ENCODE measurements around the gene R3HDM2.

Gene R3HDM2

DNA sequence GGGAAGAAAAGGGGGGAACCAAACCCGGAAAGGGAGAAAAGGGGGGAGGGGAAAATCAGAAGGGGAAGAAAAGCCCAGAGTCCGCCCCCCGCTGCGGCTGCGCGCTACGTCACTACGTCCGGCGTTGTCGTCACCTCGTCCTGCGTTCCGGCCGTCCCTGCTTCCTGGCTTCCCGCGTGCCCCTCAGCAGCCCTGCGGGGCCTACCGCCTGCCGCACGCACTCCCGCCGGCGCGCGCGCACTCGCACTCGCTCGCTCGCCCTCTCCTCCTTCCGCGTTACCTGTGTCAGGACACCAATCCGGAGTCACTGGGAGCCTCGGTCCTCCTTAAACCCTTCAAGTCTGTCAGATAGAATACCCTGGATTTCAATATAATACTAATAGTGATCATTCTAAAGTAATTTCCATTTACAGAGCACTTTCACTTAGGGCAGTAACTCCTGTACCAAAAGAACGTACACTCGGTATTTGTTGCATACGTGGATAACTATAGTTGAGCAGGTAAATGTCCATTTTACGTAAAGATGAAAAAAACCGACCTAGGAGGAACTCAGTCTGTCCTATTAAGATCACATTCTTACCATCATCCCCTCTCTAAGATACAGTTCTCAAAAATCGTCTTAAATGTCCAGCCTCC, at the start of gene R3HDM2:
Gene R3HDM2, minus strand, starts transcription at position 113 of the 636 bp plus-strand sequence. CDS start 120,615 bp downstream, outside the sequence.
- DNase-seq (ENCODE audit: low read depth, low spot score): peak; percentile 90

DNA sequence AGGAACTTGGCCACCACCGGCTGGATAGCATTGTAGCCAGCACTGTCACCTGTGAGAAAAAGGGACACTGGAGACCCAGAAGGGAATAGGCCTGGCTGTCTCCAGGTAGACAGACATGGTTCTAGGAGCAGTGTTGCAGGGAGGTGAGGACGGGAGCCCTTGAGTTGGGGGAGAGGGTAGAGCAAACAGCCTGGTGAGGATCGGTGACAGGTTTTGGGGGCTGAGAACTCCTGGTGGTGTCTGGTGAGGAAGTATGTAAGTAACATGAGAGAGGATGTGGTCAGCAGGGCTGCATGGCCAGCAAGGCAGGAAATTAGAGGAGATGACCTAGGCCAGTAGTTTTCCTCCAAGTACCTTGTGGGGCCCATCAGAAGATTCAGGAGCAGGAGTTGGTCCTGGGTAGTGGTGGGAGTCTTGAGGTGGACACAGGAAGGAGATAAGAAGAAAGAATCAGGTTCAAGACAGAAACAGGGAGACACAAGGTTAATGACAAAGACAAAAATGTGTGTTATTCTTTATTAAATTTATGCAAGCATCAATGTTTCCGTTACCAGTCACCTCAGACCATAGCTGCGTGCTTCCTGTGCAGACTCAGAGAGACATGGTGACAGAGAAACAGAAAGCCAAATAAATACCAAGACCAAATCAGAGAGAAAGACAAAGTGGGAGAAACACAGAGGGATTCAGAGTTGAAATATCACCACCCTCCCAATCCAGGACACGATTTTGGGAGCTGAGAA, 48.7 kb upstream of the R3HDM2 start, which contains the start of gene ARHGAP9:
Gene ARHGAP9, minus strand, starts transcription at position 491 of the 740 bp plus-strand sequence. Its CDS starts 460 bp downstream, at position 31.
- DNase-seq (ENCODE audit: low read depth, low spot score): no peak

DNA sequence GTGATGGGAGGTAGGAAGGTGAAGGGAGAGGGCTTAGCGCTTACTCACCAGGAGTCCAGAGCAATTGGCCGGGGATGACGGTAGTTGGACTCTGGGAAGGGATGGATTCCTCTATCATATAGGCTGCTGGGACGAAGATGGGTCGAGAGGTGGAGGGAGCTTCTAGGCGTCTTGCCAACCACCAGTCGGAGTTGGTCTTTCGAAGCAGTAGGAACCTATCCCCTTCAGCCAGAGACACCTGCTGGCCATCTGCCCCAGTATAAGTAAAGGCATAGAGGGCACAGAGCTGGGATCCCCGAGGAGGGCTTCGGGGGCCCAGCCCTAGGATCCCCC, 48.2 kb upstream of the R3HDM2 start:
- DNase-seq (ENCODE audit: low read depth, low spot score): no peak

DNA sequence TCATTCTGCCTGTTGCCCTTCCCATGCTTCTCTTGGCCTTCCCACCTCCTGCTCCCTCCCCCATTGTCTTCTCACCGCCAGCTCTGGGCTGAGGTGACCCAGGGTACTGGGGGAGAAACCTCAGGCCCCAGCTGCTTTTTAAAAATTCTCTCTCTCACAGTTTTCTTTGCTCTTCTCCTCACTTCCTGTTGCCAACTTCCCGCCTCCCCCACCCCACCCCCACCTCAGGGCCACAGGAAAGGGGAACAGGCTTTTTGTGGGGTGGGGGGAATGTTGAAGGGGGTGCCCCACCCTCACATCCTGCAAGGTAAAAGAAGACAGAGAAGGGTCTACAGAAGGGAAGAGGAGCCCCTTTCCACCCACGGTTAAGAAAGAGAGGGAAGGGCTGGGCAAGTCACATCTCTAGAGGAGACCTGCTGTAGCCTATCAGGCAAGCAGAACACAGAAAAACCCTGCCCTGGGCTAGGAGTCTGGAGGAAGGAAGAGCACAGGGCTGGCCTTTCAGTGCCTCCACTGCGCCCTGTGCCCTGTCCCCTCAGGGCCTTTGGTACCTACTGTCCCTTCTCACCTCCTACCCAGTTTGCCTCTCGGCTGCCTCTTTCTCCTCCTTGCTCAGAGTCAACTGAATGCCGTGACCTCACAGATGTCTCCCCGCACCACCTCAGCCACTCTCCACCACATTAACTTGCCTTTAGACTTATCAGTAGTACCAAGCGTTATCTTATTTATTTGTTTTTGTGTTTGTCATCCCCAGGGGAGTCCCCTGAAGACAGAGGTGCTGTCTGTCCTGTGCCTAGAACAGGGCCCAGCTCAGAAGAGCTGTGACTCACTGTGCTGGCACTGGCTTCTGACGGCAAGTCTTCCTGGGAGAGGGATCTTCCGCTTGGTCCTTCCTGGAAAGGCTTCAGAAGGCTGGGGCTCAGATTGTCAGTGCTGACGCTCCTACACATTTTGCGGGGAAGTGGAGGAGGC, 47.2 kb upstream of the R3HDM2 start:
- no peak for DNase-seq (ENCODE audit: low read depth, low spot score)

DNA sequence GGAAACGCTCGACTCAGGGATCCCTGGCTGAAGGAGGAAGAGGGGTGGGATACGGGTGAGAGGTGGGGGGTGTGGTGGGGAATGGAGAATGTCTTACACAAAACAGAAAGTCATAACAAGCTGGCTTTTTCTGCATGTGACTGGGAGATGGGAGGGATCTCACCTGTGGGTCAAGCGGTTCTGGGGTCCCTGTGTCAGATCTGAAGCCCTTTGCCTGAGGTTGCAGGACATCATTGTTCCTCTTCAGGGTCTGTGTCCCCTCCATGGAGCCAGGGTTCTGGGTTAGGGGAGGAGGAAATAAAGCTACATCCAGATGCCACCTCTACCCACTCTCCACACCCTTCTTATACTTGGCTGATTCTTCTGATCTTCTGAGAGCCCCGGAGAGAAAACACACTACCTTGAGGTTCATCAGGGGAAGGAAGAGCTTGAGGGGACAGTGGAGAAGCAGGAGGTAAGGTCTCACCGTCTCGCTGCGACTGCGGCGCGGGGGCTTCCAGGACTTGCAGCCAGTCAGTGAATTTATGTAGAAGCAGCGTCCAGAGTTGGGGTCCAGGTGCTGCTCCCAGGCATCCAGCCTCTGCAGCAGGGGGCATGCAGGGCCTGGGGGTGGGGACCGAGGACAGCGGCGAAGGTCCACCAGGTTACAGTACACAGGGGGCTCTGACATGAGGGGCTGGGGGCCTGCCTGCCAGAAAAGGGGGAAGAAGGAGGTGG, 46.3 kb upstream of the R3HDM2 start:
- DNase-seq (ENCODE audit: low read depth, low spot score): no peak

DNA sequence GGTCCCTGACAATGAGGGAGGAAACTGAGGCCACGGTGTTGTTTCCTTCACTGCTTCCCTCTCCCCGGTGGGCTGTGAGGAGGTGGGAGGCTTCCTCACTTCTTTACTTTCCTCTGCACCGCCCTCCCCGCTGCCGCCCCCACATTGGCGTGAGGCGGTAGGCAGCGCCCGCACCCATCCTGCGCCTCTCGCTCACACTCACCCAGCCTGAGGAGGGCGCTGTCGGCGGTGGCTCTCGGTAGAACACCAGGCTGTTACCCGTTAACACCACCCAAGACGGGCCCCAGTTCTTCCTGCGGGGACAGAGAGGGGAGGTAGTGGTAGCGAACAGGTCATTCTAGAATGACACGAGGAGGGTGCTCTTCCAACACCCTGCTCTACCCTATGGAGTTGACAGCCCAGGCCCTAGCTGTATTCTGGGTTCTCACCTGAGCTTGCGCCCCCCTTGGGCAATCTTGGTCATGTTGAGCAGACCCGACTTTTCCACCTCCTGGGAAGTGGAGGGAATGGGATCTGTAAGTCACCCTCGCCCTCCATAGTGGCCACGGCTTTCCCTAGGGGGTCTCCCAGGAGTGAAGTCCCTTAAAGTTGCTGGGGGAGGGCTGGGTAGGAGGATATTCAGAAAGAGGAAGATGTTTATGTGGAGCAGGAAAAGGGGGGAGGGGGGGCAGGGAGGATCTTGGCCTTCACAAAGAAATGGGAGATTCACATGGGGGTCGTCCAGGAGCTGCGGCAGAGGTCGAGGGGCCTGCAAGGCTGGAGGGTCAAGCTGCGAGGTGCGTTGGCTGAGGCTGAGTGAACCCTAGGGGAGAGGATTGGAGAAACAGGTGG, 45.5 kb upstream of the R3HDM2 start:
- peak; percentile 57 for DNase-seq (ENCODE audit: low read depth, low spot score)

DNA sequence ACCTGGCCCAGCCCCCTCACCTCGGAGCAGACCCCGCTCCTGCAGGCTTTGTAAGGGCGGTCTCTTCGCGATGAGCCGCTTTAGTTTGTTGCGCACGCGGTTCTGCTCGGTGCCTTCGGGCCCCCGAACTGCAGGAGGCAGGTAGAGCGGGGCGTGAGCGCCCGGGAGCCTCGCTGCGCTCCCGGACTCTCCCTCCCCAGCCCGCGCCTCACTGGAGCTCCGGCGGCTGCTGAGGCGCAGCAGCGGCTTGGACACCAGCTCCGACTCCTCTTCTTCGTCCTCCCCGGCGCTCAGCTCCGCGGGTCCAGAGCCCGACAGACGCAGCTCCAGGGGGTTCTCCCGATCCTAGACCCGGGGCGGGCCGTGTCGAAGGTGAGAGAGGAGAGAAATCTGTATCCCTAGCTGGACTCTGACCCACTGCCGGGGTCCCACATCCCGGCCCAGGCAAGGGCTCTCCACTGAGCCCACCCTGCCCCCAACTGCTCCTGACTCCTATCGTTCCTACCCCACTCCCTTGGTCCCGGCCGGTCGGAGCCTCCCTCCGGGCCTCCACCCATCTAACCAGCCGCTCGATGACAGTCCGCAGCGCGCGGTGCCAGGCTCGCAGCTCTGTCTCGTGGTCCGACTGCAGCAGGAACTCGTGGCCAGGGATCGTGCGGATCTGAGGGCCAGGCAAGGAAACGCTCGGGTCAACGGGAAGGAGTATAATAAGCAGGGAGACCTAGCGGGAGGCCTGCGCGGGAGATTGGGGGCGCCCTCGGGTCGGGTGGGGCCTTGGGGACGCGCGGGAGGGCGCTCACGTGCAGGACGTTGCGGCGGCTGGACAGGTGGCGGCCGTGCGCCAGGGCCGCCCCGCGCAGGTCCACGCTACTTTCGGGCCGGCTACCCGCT, 44.7 kb upstream of the R3HDM2 start:
- DNase-seq (ENCODE audit: low read depth, low spot score): no peak

DNA sequence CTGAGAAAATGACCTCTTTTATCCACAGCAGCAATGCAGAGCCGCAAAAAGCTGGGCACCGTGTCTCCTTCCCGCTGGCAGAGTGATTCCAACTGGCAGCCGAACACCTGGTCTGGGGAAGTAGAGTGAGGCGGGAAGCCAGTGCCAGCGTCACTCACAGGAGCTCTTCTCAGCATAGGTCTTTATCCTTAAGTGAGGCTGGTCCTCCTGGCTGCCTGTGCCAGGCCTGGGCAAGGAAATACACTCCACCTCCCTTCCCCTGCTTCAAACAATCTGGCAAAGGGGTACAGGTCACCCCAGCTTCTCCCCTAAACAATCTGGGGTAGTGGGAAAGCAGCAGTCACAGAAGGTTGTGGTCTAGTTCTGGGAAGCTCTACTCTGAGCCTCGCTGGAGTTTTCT, 44.0 kb upstream of the R3HDM2 start:
- no peak for DNase-seq (ENCODE audit: low read depth, low spot score)

DNA sequence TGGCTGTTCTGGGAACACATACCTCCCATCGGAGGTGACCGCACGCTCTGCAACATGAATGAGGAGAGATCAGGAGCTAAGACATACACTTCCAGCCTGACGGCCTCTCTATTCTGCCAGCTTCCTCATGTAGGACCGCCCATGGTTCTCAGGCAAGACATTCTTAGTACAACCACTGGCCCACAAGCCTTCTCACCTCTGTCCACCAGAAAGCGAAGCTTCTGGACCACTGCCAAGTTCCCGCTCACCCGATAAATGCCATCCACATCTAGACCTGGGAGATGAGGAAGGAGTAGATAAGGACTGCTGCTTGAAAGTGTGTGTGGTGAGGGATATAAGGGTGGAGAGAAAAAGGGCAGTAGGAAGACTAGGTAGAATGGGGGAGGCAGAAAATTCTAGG, 43.6 kb upstream of the R3HDM2 start:
- DNase-seq (ENCODE audit: low read depth, low spot score): no peak

DNA sequence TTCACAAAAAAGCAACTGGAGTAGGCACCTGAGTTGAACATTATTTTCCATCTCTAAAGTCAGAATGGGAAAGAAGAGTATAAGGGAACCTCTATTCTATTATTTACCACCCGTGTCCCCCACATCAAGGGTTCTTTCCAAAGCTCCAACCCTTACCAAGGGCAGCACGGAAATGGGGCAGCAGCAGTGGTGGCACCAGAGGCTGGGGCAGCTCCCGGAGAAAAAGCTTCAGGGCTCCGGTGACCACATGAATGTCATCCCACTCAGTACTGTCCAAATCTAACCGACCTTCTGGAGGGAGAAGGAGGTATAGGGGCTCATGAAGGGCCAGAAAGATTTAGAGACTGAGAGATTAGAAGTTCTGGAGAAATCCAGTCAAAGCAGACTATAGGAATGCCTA, 43.0 kb upstream of the R3HDM2 start:
- DNase-seq (ENCODE audit: low read depth, low spot score): no peak

DNA sequence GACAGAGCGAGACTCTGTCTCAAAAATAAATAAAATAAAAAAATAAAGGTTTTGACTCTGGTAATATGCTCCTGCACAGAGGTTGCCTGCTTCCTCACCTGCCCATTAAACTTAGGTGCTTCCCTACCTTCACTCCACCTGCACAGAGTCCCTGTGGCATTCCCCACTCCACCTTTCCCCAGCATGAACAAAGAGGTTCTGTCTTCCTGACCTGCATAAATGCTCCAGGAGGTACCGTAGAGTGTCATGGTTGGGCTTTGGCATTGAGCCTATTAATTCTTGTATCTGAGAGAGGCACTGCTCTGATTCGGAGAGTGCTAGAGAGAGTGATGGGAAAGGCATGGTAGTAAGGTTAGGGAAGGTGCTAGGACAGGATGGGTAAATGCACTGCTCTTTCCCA, 42.5 kb upstream of the R3HDM2 start:
- no peak for DNase-seq (ENCODE audit: low read depth, low spot score)

DNA sequence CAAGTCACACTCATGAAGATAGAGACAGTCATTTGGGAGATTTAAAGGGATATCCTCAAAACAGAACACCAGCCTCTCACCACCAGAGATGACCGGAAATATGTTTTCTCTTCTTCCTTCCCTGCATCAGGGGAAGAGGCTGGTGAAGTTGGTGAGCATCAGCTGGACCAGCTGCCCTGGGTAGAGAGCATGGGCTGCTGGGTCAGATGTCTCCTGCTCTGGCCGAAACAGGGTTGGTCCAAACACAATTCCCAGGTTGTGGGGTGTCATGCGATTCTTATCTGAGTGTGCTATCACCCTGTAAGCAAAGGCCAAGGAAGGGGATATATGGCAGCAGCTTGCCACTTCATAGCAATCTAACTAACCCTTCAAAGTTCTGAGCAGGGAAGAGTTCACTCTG, 41.5 kb upstream of the R3HDM2 start:
- no peak for DNase-seq (ENCODE audit: low read depth, low spot score)

DNA sequence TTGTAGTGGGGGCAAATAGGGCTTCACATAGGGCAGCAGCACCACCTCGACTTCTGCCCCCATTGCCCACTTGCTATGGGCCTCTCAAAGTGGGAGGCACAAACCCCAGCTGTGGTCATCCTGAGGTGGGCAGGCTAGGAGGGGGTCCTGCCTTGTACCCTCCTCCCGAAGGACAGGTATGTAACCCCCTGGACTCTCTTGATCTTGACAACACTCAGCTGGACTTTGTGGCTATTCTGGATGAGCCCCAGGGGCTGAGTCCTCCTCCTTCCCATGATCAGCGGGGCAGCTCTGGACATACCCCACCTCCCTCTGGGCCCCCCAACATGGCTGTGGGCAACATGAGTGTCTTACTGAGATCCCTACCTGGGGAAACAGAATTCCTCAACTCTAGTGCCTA, 40.8 kb upstream of the R3HDM2 start:
- no peak for DNase-seq (ENCODE audit: low read depth, low spot score)

DNA sequence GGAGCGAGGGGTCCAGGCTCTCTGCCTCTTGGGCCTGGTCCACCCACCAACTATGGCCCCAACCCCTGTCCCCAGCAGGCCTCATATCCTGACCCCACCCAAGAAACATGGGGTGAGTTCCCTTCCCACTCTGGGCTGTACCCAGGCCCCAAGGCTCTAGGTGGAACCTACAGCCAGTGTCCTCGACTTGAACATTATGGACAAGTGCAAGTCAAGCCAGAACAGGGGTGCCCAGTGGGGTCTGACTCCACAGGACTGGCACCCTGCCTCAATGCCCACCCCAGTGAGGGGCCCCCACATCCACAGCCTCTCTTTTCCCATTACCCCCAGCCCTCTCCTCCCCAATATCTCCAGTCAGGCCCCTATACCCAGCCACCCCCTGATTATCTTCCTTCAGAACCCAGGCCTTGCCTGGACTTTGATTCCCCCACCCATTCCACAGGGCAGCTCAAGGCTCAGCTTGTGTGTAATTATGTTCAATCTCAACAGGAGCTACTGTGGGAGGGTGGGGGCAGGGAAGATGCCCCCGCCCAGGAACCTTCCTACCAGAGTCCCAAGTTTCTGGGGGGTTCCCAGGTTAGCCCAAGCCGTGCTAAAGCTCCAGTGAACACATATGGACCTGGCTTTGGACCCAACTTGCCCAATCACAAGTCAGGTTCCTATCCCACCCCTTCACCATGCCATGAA, 40.3 kb upstream of the R3HDM2 start:
- no peak for DNase-seq (ENCODE audit: low read depth, low spot score)

DNA sequence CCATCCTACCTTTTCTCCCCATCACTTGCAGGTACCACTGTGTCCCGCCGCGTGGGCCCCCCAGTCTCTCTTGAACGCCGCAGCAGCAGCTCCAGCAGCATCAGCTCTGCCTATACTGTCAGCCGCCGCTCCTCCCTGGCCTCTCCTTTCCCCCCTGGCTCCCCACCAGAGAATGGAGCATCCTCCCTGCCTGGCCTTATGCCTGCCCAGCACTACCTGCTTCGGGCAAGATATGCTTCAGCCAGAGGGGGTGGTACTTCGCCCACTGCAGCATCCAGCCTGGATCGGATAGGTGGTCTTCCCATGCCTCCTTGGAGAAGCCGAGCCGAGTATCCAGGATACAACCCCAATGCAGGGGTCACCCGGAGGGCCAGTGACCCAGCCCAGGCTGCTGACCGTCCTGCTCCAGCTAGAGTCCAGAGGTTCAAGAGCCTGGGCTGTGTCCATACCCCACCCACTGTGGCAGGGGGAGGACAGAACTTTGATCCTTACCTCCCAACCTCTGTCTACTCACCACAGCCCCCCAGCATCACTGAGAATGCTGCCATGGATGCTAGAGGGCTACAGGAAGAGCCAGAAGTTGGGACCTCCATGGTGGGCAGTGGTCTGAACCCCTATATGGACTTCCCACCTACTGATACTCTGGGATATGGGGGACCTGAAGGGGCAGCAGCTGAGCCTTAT, 39.6 kb upstream of the R3HDM2 start:
- DNase-seq (ENCODE audit: low read depth, low spot score): no peak

DNA sequence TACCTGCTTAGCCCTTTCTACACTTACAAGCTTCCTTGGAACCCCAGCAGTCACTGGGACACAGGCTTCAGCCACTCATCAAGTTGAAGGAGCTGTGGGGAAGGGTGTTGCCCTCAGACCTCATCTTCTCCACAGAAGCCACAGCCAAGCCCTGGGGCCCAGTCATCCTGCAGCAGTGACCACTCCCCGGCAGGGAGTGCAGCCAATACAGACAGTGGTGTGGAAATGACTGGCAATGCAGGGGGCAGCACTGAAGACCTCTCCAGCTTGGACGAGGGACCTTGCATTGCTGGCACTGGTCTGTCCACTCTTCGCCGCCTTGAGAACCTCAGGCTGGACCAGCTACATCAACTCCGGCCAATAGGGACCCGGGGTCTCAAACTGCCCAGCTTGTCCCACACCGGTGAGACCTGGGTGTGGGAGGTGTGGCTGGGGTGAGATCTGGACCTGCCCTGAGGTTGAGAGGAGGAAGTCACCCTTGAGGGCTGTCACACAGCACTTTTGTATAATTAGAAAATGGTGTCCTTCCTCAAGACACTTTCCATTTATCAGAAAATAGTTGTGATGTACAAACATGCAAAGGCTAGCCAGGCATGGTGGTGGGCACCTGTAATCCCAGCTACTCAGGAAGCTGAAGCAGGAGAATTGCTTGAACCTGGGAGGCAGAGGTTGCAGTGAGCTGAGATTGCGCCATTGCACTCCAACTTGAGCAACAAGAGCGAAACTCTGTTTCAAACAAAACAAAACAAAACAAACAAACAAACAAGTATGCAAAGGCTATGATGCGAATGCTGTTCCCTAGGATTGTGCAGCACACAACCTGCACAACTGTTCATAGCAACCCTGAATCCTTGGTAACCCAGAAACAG, 38.7 kb upstream of the R3HDM2 start:
- DNase-seq (ENCODE audit: low read depth, low spot score): no peak

DNA sequence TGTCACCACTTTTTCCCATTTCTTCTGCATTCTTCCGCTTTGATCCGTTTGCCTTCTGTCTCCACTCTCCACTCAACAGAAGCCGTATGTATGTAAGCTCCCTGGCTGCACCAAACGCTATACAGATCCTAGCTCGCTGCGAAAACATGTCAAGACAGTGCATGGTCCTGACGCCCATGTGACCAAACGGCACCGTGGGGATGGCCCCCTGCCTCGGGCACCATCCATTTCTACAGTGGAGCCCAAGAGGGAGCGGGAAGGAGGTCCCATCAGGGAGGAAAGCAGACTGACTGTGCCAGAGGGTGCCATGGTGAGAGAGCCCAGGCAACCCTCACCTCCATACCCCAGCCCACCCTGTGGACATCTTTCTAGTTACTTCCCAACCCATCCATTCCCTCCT, 37.1 kb upstream of the R3HDM2 start:
- no peak for DNase-seq (ENCODE audit: low read depth, low spot score)
